ENCODE results near the gene RNF144A. TPM values are rescaled to one million over a fixed set of nuclear protein-coding genes. Genes with fewer than 3 reads are reported as not detected.

Gene RNF144A
- total RNA-seq, 1 experiment from 2014 or later = 13.6 TPM

GRCh38 chr2:6923319-6923718 is 6.1 kb downstream of the RNF144A start (continued):
- TF ChIP-seq MXD4 (CRISPR knock-in tag; IDR thresholded peaks at IDR 0.05; ENCODE audit: borderline replicate concordance) = no peak
- TF ChIP-seq NFYB (CRISPR knock-in tag; conservative IDR thresholded peaks at IDR 0.05; ENCODE audit: low read depth) = no peak
- TF ChIP-seq TEAD1 (CRISPR knock-in tag; IDR thresholded peaks at IDR 0.05) = no peak

- Mint-ChIP-seq H3K27me3 (ENCODE audit: low read depth) (peaks cover 3% of the 10 kb centered on the region), H3K4me1 (peaks cover 39% of the 10 kb centered on the region), H3K4me3 (no peak overlapping the region), H3K27ac (no peak overlapping the region), H3K9me3 (peaks cover 7% of the 10 kb centered on the region), H3K36me3 (peaks cover 7% of the 10 kb centered on the region)
- ATAC-seq (no peak), DNase-seq (ENCODE audit: low spot score) (no peak)
- TF ChIP-seq ZNF138 (CRISPR knock-in tag; conservative IDR thresholded peaks at IDR 0.05) (no peak), E2F1 (CRISPR knock-in tag; IDR thresholded peaks at IDR 0.05) (no peak), JUN (CRISPR knock-in tag; IDR thresholded peaks at IDR 0.05) (no peak), ZNF232 (CRISPR knock-in tag; IDR thresholded peaks at IDR 0.05) (no peak), ETV6 (CRISPR knock-in tag; IDR thresholded peaks at IDR 0.05) (no peak), IRF1 (CRISPR knock-in tag; IDR thresholded peaks at IDR 0.05) (no peak), JAZF1 (CRISPR knock-in tag; IDR thresholded peaks at IDR 0.05) (no peak), RORB (CRISPR knock-in tag; IDR thresholded peaks at IDR 0.05) (no peak), NR1H2 (CRISPR knock-in tag; IDR thresholded peaks at IDR 0.05) (no peak), AFF4 (CRISPR knock-in tag; IDR thresholded peaks at IDR 0.05; ENCODE audit: borderline replicate concordance) (no peak), ZNF219 (CRISPR knock-in tag; IDR thresholded peaks at IDR 0.05; ENCODE audit: borderline replicate concordance) (no peak), CREB1 (CRISPR knock-in tag; IDR thresholded peaks at IDR 0.05) (no peak), CDX4 (CRISPR knock-in tag; IDR thresholded peaks at IDR 0.05; ENCODE audit: borderline replicate concordance) (no peak), ARID4B (CRISPR knock-in tag; IDR thresholded peaks at IDR 0.05; ENCODE audit: borderline replicate concordance) (no peak), ATF3 (CRISPR knock-in tag; conservative IDR thresholded peaks at IDR 0.05) (no peak), ZNF425 (CRISPR knock-in tag; conservative IDR thresholded peaks at IDR 0.05) (no peak), MAX (CRISPR knock-in tag; IDR thresholded peaks at IDR 0.05) (no peak), GRHL2 (CRISPR knock-in tag; IDR thresholded peaks at IDR 0.05; ENCODE audit: insufficient replicate concordance, severe bottlenecking) (no peak)
- ChIA-PET POLR2A (no interaction called here), CTCF (no interaction called here)
Measured at GRCh38 chr2:6924101-6924923, 7.1 kb downstream of the RNF144A start.
